Stimulated activated CD8-positive, alpha-beta memory T cell treated with anti-CD3 and anti-CD28 coated beads, Interleukin-4, amount 100 ng/mL, for 4 hours (primary cell): Measurements from ENCODE around the gene GLCCI1.
"Not testable (repeated sequence)": the region's sequence is repeated elsewhere in the genome, so short reads cannot be mapped to it uniquely, and the experiment has no call there.

Experiments used
- DNase-seq, 2 donors: peaks; one replicate each; pipeline ENCODE4 v3.0.0-alpha.2; 2020; ENCODE audit warnings: low read depth in 2 of 2, low spot score in 1 of 2

Gene GLCCI1

DNA sequence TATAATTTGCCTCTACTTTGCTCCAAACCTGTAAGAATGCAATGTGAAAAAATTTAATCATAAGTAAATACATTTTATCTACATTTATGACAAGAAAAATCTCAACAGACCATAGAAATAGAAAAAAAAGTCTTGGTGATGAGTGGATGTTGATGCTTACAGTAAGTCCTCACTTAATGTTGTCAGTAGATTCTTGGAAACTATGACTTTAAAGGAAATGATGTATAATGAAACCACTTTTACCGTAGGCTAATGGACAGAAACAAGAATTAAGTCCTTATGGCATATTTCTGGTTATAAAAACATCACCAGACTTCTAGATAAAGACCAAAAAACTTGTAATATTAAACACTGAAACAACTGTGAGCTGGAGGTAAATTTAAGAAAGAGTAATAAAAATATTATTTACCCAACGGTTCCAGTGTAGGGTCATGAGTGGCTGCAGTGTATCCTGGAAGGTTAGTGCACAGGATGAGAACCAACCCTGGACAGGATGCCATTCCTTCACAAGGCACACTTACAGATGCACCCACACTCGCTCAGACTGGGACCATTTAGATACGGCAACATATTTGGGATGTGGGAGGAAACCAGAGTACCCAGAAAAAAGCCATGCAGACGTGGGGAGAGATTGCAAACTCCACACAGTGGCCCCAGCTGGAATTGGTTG lies 76.3 kb downstream of the GLCCI1 start:
- no peak for DNase-seq

DNA sequence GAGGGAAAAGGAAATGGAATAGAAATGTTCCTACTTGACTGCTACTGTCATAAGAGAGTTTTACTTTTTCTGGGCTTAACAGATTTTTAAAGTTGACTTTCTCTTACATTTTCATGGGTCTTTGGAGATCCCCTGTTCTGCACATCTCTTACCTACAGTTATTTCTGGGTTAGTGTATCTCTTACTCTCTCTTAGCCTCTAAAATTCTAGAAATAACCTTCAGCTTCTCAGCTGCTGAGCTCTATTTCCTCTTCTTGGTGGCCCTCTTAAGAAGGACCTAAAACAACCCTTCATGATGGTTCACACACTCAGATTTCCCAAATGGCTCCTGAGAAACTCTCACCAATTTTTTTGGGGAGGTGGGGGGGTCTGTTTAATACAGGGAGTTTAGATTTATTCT lies 79.5 kb downstream of the GLCCI1 start:
- not testable (repeated sequence) for DNase-seq

DNA sequence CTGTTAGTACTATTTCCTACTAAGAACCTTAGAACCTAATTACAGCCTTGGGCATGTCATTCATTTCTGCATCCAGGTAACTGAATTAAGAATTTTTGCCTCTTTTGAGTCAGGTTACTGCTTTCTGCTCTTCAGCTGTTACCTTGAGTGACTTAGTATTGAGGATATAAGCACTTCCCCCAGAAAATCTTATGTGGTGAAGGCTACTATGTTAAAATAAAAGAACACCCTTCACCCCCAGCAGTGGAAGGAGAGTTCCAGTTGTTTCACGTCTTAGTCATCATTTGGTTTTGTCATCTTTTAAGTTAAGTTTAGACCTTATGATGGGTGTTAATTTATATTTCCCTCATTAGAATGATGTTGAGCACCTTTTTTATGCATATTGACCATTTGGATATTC lies 82.8 kb downstream of the GLCCI1 start:
- DNase-seq: no peak

DNA sequence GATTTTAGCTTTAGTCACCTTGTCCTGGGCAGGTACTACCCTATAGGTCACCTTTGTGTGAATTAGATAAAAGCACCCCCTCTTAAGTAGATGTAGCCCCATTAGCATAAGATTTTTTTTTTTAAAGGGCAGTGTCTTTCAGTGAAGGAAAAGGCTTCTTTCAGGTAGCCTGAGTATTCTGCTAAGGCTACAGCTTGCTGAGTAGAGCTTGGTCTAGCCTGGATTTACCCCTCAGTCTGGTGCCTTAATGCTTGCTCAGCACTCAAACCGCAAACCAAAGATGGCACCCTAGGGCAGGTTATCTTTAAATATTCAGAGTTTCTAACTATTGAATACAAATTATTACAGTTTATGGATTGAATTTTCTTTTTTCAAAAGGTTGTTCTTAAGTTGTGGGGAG lies 83.4 kb downstream of the GLCCI1 start:
- DNase-seq: no peak

DNA sequence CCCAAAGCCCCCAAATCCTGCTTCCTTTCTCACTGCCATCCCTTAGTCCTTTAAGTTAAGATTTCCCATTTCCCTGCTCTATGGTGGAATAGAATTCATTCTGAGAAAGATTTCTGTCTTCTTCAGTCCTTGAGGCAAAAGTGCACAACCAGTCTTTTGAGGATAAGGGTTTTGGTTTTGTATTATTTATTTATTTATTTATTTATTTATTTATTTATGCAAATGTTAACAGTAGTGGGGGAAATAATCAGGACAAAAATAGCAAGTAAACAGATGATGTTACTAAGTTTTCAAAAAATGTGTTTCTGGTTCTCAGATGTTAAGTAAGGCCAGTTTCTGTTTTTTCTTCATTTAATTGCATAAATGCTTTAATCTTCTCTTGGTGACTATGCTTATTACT lies 84.2 kb downstream of the GLCCI1 start:
- DNase-seq: no peak

DNA sequence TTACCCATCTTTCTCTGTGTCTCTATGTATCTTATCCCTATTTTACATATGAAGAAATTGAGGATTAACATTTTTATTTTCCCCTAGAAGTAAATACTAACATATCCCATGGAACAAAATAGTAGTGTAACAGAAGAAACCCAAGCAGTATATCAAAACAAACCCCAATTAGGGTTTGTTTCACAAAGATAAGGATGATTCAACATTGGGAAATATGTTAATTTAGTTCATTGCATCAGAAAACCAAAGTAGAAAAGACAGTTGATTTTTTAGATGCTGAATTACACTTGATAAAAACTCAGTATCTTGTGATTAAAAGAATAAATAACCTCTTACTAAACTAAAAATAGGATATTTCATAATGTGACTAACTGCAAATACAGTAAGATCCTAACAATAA lies 87.8 kb downstream of the GLCCI1 start:
- no peak for DNase-seq

DNA sequence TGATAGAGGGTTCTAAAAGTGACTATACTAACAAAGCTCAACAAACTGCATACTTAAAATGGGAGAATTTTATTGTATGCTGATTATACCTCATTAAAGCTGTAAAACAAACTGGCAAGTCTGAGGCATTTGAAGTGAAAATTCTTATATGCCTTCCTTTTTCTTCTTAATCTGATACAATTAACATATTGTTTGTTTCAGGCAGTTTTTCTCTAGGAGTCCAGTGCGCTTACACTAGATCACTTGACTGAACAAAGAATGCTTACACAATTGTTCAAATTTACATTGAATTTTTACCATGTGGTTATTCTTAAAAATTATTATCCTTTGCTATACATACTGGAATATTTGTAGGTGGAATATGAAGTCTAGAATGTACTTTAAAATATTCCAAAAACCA lies 89.0 kb downstream of the GLCCI1 start:
- DNase-seq: no peak

DNA sequence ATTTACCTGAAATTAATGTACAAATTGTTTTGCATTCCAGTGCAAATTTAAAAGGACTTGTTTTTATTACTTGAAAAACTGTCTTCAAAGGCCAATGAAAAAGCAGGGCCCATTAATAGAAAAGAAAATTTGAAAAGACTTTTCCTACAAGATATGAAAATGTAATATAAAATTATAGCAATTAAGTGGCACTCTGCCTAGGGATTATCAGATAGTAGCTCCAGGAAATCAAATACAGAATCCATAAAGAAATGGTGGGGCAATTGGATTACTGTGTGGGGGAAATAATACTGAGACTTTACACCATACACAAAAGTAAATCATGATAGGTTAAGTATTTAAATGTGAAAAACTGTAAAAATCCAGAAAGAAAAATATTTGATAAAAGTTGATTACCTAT lies 89.7 kb downstream of the GLCCI1 start:
- DNase-seq: no peak

DNA sequence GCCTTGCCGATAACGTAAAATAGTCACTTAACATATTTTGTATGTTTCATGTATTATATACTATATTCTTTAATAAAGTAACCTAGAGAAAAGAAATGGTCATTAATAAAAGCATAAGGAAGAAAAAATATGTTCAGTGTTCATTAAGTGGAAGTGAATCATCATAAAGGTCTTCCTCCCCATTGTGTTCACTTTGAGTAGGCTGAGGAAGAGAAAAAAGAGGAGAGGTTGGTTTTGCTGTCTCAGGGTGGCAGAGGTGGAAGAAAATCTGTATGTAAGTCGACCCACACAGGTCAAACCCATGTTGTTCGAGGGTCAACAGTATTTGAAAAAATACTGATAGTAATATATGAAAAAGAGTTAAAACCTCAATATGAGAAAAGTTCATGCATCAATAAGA lies 90.3 kb downstream of the GLCCI1 start:
- no peak for DNase-seq

DNA sequence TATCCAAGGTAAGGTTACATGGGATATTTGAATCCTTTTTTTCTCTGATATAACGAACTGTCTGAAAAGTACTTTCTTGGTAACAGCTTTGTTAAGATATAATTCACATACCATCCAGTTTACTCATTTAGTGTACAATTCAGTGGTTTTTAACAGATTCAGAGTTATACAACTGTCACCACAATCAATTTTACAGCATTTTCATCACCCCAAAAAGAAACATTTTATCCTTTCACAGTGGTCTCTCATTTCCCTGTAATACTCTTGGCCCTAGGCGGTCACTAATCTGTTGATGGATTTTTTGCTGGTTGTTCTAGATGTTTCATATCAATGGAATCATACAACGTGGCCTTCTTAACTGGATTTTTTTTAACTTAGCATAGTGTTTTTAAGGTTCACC lies 91.6 kb downstream of the GLCCI1 start:
- DNase-seq: no peak

DNA sequence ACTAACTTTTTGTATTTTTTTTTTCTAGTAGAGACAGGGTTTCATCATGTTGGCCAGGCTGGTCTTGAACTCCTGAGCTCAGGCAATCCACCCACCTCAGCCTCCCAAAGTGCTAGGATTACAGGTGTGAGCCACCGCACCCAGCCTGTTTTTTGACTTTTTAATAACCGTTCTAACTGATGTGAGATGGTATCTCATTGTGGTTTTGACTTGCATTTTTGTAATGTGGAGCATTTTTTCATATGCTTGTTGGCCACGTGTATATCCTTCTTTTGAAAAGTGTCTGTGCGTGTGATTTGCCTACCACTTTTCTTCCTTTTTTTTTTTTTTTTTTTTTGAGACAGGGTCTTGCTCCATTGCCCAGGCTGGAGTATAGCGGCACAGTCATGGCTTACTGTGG lies 94.7 kb downstream of the GLCCI1 start:
- DNase-seq: not testable (repeated sequence)

DNA sequence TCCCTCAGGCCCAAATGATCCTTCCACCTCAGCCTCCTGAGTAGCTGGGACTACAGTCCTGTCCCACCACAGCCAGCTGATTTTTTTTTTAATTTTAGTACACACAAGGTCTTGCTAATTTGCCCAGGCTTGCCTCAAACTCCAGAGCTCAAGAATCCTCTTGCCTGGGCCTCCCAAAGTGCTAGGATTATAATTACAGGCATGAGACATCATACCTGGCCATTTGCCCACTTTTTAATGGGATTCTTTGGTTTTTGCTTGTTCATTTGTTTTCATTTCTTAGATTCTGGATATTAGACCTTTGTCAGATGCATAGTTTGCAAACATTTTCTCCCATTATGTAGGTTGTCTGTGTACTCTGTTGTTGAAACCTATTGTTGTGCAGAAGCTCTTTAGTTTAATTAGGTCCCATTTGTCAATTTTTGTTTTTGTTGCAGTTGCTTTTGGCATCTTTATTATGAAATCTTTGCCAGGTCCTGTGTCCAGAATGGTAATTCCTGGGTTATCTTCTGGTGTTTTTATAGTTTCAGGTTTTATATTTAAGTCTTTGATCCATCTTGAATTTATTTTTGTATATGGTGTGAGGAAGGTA lies 95.2 kb downstream of the GLCCI1 start:
- no peak for DNase-seq

DNA sequence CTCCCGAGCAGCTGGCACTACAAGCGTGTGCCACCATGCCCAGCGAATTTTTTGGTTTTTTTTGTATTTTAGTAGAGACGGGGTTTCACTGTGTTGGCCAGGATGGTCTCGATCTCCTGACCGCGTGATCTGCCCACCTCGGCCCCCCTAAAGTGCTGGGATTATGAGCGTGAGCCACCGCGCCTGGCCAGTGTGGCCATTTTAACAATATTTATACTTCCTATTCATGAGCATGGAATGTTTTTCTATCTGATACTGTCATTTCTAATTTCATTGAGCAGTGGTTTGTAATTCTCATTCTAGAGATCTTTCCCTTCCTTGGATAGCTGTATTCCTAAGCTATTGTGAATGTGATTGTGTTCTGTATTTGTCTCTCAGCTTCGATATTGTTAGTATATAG lies 96.2 kb downstream of the GLCCI1 start:
- DNase-seq: no peak

DNA sequence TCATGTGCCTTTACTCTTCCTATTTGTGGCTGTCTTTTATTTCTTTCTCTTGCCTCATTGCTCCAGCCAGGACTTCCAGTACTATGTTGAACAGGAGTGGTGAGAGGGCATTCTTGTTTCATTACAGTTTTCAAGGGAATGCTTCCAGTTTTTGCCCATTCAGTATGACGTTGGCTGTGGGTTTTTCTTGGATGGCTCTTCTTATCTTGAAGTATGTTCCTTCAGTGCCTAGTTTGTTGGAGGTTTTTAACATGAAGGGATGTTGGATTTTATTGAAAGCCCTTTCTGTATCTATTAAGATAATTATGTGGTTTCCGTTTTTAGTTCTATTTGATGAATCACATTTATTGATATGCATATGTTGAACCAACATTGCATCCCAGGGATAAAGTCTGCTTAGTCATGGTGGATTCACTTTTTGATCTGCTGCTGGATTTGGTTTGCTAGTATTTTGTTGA lies 96.8 kb downstream of the GLCCI1 start:
- no peak for DNase-seq

DNA sequence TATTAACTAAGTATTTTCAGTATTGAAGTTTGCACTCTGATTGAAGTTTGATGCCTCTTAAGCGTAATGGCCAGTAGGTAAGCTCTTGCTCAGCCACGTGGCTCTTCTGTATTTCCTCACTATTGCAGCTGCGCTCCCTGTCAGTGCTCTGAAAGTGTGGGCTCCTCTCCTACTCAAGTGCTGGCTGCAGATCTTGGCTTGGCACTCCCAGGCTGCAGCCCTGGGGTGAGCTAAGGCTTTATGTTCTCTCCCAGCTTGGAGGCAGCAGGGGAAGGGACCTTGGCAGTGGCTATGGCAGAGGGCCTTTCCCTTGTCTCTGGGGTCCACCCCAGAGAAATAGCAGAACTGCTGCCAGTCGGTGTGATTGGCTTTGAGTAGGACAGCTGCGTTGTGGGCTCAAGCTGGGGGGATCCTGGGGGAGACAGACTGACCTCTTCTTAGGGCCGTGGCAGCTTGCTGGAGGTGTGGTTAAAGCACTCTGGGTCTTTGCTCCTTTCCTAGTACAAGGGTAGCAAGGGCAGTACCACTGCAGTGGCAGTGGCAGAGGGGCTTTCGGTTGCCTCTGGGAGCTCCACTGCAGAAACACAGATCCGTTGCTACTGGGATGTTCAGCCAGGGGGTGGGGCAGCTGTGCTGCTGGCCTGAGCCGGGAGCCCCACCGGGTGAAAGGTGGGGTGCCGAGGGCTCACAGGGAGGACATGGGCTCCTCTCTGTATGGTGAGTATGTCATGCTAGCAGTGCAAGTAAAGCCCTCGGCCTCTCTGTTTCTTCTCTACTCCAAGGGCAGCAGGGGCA lies 100.5 kb downstream of the GLCCI1 start:
- DNase-seq: no peak

DNA sequence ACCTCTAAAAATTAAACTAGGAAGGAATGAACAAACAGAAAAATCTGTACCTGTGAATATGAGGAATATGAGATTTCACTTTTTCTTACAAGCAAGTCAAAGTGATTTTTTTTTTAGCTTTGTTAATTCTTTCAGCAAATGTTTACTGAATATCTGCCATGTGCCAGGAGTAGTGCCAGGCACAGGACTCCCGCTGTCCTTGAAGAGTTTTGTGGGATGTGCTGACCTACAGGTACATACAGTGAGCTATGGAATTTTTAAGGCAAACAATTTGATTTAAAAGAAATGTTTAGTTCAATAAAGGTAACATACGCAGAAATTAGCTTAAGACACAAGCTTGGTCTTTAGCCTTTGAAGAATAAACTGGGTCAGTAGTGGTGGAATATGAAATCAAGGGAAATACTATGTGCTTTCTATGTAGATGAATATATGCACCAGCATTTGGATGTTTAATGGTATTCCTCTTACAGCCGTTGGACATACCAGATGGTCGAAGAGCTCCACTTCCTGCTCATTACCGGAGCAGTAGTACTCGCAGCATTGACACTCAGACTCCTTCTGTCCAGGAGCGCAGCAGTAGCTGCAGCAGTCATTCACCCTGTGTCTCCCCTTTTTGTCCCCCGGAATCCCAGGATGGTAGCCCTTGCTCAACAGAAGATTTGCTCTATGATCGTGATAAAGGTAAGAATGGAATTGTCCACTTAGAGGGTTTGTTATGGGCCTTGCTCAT lies 102.0 kb downstream of the GLCCI1 start:
- DNase-seq: no peak

DNA sequence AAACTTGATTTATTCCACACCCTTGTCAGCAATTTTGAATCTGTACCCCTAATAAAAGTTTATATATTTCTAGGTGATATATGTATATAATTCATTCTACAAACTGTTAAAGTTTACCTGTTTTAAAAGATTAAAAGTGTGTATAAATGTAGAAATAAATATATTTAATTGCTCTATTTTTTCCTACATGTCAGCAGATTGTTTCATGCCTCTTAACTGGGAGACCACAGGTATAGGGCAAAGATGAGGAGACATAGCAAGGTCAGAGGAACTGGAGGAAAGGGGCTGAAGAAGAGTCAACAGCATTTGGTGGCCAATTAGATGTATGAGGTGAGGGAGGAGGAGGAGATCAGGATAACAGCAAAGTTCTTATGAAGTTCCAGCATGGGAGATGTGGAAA lies 109.8 kb downstream of the GLCCI1 start:
- DNase-seq: no peak

DNA sequence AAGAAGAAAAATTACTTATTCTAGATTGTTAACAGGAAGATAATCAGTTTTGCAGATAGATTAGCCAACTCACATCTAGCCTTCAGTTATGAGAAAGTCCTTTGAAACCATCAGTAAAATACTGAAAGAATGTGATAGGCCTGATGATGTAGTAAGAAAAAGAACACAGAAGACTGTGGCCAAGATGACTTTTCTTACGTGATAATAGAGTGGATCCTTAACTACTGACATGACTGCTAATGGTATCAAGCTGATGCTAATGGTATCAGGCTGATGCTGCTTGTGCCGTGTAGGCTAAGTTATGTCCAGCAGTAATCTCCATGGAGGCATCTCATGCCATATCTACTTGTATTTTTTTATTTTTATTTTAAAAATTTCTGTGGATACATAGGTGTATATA lies 114.2 kb downstream of the GLCCI1 start:
- no peak for DNase-seq

DNA sequence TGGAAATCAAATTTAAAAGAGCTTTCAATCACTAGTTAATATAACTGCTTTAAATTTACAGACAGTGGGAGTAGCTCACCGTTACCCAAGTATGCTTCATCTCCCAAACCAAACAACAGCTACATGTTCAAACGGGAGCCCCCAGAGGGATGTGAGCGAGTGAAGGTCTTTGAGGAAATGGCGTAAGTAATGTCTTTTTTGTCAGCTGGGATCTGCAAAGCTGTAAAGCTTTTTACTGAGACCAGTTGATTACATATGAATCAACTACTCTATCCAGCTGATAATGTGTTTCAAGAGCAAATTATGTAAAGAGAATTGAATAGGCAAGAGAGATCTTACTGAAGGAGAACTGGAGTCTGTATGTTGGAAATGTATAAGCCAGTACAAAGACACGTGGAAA lies 116.2 kb downstream of the GLCCI1 start:
- DNase-seq: no peak

DNA sequence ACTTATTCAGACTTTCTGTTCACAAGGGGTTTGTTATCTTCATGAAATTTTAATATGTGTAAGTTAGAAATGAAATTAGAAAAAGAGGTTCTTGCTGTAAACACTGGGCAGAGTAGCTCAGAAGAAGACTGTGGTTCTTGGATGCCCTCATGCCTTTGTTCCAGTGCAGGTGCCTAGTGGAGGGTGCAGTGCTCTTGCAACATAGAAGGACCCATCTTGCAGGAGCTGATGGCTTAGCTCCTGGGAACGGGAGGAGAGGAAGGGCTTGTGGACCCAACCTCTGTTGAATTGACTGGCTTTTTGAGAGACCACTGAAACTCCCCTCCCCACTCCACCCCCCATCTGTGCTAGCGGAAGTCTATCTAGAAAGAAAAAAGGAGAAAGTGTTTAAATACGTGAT lies 116.8 kb downstream of the GLCCI1 start:
- DNase-seq: no peak

DNA sequence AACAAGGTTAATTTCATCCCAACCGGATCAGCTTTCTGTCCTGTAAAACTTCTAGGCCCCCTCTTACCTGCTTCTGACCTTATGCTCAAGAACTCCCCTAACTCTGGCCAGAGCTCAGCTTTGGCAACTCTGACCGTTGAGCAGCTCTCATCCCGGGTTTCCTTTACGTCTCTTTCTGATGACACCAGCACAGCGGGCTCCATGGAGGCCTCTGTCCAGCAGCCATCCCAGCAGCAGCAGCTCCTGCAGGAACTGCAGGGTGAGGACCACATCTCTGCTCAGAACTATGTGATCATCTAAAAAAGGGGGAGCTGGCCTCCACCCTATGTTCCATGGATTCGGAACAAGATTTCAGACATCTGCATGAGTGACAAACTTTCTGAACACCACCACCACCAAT lies 117.6 kb downstream of the GLCCI1 start:
- no peak for DNase-seq
